EH (cell line): ENCODE data around the gene TNFRSF6B.
"Not testable (repeated sequence)": the region's sequence is repeated elsewhere in the genome, so short reads cannot be mapped to it uniquely, and the experiment has no call there.

Experiments used
- DNase-seq: peaks from one replicate; pipeline ENCODE4 v3.0.0-alpha.2; 2015; ENCODE audit warnings: low read depth

TNFRSF6B gene

GRCh38 chr20:63709149-63709527 is 12.7 kb downstream of the TNFRSF6B start:
- no peak for DNase-seq

GRCh38 chr20:63711085-63711645 is 14.7 kb downstream of the TNFRSF6B start:
- no peak for DNase-seq

GRCh38 chr20:63712191-63712590 is 15.7 kb downstream of the TNFRSF6B start:
- no peak for DNase-seq

GRCh38 chr20:63714858-63715257 is 18.4 kb downstream of the TNFRSF6B start:
- no peak for DNase-seq

- DNase-seq, result no peak
Observed at GRCh38 chr20:63718996-63719395, 22.5 kb downstream of the TNFRSF6B start.

GRCh38 chr20:63722967-63723622 is 26.6 kb downstream of the TNFRSF6B start:
- not testable (repeated sequence) for DNase-seq

- DNase-seq, result not testable (repeated sequence)
Observed at GRCh38 chr20:63730189-63730733, 33.8 kb downstream of the TNFRSF6B start.

GRCh38 chr20:63731410-63731809 is 35.0 kb downstream of the TNFRSF6B start:
- no peak for DNase-seq

- DNase-seq, result no peak
Observed at GRCh38 chr20:63732118-63733095, 36.0 kb downstream of the TNFRSF6B start.

GRCh38 chr20:63733117-63733516 is 36.7 kb downstream of the TNFRSF6B start:
- no peak for DNase-seq

GRCh38 chr20:63733579-63734081 is 37.2 kb downstream of the TNFRSF6B start:
- DNase-seq, result no peak

GRCh38 chr20:63734111-63734945 is 37.9 kb downstream of the TNFRSF6B start:
- DNase-seq, result no peak

- no peak for DNase-seq
Observed at GRCh38 chr20:63734946-63735858, 38.8 kb downstream of the TNFRSF6B start.

GRCh38 chr20:63735859-63736718 is 39.6 kb downstream of the TNFRSF6B start, which contains the start of gene LIME1:
LIME1 (plus strand) TSS chr20:63736664; CDS start chr20:63737550, 886 bp downstream.
- DNase-seq, result no peak

GRCh38 chr20:63736893-63737694 is 40.6 kb downstream of the TNFRSF6B start:
- no peak for DNase-seq

GRCh38 chr20:63737695-63737944 is 41.2 kb downstream of the TNFRSF6B start:
- no peak for DNase-seq

GRCh38 chr20:63737945-63738686 is 41.7 kb downstream of the TNFRSF6B start:
- no peak for DNase-seq

GRCh38 chr20:63738687-63739129 is 42.3 kb downstream of the TNFRSF6B start:
- no peak for DNase-seq
